Skin of body (tissue), 2 donors: ENCODE results near the gene POC1A. TPM values are rescaled to one million over a fixed set of nuclear protein-coding genes. Genes with fewer than 3 reads are reported as not detected.

Experiments used
- DNase-seq: peaks from one replicate; lab custom pipeline; 2025; lab: John Stamatoyannopoulos, UW
- total RNA-seq: library from RNA; depleted of rRNA; stranded (reverse); fragments of >200 nt; gene quantifications from one replicate; pipeline ENCODE4 v1.2.3, GENCODE V29; 2014

The POC1A gene
- total RNA-seq, 1 donor from 2014 or later = 4.6 TPM

DNA sequence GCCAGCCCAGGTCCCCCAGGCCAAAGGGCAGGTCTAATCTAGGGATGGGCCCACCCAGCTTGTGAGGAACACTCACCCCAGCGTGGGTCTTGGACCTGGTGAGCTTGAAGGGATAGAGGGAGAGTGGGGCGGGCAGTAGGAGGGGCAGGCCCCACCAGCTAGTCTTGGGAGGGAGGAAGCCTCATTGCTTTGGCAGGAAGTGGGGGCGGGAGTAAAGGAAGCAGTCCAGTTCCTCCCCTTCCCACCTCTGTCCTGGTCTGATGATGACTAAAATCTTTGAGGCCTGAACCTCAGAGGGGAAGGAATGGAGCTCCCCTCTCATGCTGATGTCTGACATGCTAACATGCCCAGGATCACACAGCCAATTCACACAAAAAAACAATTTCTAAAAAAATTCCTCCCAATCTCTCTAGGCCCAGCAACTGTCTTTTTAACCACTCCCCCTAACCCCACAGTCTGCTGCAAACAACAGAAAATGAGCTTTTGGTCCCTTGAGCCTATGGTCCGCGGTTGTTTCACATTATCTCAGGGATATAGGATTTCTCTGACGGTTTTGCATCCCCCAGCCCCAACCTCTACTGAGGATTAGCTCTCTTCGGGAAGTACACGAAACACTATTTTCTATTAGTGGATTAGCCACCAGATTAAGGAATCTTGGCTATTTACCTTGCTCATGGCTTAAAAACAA, 67.1 kb downstream of the POC1A start:
- no peak for DNase-seq

DNA sequence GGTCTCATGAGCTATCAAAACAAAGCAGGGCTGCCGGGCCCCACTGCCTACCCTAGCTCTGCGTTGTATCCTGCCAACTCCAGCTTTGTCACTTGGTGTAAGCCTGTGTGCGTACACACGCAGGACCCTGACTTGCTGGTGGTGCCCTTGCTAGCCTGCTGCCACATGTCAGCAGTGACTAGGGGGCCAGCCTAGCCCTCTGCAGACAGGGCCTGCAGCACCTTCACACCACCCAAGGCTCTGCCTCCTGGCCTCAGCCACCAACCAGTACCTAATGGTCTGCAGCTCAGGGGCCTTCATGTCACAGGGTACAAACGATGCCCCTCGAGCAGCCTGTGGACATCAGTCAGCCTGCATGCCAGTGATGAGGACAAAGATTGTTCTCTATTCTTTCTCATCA, 67.8 kb downstream of the POC1A start:
- no peak for DNase-seq

DNA sequence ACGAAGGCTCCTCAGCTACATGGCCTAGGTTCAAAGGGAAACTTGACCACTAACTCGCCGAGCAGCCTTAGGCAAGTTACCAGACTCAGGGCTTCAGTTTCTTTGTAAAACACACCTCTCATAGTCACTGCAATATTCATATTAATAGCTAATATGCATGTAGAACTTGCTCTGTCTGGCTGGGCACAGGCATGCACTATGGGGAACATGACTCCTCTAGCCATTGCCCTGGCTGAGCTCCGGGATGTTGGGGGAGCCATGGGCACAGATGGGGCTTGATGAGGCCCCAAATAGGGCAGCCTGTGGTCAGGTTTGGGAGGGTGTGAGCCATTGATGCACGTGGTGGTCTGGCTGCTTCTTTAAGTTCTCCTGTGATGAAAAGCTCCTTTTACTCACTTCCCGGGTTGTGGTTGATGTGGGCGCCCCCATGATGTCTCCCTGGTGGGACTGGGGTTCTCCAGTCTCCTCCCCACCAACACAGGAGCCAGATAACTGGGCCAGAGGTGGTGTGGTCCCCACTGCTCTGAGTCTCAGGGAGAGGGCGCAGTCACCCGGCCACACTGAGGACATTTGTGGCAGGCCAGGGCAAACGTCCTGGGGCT, 68.4 kb downstream of the POC1A start:
- no peak for DNase-seq

DNA sequence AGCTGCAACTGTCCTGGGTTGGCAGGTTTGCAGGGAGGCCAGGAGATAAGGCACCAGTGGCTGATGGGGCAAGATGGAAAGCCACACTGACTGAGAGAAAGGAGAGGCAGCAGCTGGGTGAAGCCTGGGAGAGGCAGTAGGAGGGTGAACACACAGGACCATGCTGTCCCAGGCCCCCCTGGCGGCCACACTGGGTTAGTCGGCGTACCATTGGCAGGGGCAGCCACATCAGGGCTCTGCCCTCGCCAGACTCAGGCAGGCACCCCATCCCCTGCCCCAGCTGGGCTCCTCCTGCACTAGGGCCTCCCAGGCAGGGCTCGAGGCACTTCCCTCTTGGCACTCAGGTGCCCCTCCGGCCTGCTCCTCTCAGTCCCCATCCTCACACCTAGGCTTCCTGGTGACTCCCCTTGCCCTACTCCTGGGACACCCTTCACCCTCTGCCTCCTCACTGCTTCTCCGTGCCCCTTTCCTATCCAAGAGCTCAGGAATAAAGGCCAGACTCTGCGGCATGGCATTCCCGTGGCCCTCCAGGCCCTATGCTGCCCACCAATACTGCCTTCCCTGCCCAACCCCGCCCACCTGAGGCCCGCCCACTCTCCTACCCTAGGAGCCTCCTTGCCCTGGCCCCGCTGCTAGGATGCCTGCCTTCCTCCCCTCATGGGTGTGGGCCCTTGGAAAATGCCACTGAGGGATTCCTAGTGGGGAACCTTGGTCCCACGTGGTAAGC, 69.1 kb downstream of the POC1A start:
- DNase-seq = no peak

DNA sequence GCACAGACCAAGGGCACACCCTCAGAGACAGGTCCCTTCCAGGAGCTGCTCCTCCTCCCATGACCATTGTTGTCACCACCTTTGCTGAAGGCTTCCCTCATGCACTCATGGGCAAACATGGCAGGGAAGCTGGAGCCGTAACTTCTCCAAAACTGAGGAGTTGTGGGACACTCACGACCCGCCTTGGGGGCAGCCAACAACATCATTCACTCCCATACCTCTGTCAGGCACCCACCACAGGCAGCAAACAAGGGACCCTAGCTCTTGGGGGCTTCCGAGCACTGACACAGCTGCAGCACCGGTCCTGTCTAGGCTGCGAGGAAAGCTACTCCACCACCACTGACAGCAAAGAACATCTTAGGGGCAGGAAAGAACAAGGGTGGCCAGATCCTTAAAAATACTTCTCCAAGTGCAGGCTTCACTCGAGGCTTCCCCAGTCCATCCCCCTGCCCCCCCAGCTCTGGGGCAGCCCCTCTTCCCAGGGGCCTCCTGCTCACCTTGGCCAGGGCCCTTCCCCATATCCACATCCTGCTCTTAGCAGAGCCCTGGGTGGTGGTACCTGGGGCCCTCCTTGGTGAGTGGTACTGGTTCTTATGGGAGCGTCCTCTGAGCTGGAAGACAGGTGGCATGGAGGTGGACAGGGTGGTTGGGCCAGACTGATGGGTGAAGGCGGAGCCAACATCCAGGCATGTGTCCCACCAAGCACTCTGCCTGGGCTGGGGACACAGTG, 69.8 kb downstream of the POC1A start:
- no peak for DNase-seq

DNA sequence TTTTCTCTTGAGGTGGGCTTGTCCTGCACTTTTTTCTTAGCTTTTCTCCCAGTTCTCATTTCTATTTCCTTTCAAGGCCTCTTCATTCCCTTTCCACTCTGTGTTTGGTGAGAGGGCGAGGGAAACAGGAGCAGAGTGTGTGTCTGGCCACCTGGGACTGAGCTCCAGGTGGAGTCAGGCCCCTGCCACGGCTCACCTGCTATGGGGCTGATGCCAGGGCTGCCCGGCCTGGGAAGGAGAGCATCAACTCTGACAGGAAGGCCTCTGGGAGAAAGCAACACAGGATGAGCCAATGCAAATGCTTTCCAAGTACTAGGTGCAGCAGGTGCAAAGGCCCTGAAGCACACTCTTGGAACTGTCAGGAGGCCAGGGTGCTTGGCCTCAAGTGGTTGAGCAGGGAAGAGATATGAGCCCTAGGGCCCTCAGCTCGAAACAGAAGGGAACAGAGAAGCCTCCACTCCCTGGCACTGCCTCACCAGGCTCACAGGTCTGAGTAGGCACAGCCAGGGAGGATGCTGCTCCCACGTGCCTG, 70.6 kb downstream of the POC1A start:
- no peak for DNase-seq

DNA sequence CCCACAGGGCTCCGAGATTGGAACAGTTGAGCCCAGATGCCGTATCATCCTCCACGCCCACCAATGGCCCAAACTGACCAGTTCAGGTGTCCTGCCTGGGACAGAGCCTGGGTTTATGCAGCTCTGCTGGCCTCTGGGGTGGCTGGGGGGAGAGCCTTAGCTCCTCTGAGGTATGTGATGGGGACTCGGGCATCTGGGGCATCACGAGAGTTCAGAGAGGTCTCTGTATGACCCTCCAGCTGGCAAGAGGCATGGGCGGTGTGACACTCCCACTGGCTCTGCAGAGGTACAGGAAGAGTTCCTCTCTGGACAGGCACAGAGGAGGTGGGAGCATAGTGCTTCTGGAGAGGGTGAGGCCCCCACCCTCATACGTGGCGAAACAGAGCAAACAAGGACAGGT, 71.3 kb downstream of the POC1A start:
- DNase-seq = no peak

DNA sequence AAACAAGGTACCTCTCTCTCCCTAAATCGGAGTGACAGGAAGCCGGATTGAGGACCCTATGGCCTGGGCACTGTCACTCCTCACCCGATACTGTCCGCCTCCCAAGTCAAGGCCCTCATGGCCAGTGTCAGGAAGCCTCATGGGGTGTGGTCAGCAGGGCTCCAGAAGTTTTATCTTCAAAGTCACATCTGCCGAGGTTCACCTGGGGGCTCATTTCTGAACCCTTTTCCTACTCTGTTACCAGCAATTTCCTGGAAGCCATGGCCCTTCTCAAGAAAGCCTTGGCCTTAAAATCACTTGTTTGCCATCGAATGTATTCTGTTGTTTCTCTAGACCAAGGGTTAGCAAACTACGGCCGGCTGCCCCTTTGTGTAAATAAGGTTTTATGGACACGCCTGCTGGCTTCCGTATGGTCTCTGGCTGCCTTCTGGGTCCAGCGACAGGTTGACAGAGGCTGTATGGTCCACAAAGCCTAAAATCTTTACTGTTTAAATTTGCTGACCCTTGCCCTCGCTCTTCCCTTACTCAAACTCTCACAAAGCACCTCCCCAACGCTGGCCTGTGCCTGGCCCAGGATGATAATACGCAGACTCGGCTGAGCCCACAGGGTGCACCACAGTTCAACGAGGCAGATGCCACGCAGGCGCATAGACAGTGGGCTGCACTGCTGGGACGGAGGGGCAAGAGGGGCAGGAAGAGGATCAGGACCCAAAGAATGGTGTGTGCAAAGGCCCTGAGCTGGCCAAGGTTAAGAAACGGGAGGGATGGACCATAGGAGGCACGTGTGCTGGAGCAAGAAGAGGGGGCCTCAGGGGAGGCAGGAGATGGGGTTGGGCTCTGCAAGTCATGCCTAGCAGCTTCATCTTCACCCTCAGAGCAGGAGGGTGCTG, 73.1 kb downstream of the POC1A start:
- DNase-seq = no peak

DNA sequence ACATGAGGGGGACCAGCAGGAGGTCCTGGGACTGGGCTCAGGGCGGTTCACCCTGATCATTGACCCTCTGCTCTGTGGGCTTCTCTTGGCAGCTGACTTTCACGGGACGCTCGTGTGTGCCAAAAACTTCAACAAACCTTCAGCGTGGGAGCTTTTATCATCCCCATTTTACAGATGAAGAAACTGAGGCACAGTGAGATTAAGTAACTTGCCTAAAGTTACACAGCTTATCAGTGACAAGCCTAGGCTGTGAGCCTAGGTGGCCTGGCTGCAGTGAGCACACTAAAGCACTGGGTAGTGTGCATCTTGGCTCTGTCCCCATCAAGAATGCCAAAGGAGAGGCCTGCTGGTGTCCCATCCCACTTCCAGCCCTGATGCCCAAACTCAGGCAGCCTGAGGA, 74.3 kb downstream of the POC1A start:
- no peak for DNase-seq

DNA sequence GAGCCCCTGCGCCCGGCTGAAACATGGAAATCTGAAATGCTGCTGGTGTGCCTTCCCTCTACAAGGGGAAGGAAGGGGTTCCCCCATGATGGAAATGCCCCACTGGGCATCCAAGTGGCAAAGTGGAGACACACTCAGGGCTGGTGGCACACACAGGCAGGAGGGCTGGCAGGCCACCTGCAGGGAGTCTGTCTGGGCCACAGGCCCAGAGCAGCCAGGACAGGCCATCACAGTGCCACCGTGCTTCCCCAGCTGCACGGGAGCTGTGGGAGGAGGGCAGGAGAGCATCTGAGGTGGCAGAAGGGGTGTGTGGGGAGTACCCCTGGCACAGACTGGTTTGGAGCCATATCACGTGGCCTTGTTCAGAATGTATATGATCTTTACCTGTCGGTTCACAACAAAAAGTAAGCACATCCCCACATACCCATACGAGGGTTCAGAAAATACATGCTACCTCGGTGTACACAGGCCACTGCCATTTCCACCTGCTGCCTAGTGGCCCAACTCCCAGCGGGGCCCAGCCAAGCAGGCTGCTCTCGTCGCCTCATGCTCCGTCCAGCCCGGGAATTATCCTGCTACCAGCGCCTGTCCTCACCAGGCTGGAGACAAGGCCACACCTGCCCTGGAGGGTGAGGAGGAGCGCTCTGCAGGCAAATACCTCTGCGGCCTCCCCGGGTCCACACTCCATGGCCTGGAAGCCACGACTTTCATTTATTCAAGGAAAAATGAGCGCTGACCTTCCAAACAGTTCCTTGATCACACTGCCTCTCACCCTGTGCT, 75.3 kb downstream of the POC1A start:
- DNase-seq = no peak

DNA sequence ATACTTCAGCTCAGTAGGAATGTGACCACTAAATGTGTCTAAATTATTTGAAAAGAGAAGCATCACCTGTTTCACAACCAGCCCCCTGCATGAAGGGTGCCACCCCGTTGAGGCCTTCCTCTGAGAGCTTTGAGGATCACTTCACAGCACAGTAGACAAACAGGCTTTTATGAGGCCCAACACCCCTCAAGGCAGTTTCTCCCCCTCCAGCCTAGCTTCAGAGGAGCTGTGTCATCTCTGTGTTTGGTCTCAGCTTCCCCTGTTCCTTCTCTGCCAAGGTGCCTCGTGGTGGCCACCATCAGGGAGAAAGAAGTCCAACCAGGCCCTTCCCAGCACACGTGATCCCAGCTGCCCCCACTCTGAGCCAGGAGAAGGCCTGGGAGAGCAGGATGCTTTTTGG, 76.3 kb downstream of the POC1A start:
- no peak for DNase-seq

DNA sequence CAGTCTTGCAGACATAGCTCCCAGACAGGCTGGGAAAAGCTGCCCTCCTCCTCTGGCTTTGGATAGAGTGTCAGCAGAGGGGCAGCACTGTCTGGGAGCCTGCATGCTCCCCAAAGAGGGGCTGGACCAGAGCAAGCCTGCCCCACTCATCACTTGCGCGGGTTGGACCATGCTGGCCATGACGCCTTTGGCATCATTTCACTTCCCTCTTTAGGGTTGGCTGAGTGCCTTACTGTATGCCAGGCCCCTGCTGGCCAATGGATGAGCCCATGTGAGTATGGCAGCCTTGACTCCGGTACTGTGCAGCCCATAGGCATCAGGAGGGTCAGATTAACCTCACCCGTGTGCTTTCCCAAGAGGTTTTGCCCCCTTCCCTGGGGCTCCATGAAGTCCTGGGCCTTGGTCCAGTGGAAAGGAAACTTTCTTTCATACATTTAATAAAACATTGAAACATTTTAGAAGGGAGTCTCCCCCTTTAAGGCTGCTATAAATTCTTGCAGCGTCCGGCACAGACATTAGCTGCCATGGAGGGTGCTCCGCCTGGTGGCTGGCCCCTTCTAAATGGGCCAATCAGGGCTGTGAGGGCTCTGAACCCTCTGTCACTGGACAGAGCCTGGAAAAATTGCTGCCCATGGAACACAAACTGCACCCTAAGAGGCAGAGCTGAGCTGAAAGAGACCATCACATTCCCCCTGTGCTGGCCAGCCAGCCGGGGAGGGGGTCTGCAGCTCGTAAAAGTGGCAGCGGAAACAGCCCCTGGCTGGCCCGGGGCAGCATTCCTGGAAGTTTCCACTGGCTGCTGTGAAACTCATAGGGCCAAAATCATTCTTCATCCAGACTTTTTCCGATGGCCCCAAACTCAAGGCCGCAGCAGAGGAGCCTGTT, 77.1 kb downstream of the POC1A start:
- no peak for DNase-seq

DNA sequence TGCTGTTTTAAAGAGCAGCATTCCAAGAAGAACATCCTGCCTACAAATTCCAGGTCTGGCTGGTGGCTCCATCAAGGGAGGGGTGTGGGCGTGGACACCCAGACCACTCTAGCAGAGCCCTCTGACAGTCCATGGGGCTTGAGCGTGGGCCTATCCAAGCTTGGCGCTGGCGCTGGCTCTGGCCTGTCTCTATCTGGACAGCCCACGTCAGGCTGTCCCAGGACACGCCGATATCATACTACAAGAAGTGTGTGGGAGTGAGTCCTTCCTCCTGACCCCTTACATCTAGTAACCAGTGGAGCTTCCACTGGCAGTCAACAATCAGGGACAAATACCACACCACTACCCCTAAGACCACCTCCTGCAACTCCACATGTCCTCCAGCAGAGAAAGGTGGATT, 80.7 kb downstream of the POC1A start:
- DNase-seq = no peak

DNA sequence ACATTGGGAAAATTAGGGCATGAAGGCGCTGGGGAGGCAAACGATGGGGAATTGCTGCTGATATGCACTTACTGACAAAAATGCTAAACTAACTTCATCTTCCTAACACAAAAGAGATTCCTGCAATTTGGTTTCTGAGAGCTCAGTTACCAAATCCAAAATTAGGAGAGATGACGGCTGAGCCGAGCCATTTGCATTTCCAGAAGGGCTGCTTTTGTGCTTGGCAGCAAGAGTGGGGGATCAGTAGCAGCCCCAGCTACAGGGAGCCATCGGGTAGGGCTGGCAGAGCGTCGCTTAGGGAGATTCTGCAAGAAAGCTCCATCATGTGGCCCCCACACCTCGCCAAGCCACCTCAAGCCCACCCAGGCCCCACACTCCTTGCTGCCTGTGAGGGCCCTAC, 81.8 kb downstream of the POC1A start:
- no peak for DNase-seq

DNA sequence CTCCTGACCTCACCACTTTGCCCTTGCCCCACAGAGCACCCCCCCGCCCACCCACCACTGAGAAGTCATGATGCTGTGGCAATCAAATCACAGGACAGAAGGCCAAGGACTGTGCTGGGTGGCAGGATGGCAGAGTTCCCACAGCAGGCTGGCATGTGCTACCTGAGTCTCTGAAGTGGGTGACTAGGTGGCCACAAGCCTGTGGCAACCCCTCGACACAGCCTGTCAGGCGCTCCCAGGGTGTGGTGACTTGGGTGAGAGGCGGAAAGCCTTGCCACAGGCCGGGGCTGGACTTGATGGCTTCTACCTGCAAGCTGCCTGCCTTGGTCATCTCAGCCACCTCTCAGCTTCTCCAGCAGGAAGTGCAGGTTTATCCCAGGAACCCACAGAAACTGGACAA, 82.2 kb downstream of the POC1A start:
- no peak for DNase-seq

DNA sequence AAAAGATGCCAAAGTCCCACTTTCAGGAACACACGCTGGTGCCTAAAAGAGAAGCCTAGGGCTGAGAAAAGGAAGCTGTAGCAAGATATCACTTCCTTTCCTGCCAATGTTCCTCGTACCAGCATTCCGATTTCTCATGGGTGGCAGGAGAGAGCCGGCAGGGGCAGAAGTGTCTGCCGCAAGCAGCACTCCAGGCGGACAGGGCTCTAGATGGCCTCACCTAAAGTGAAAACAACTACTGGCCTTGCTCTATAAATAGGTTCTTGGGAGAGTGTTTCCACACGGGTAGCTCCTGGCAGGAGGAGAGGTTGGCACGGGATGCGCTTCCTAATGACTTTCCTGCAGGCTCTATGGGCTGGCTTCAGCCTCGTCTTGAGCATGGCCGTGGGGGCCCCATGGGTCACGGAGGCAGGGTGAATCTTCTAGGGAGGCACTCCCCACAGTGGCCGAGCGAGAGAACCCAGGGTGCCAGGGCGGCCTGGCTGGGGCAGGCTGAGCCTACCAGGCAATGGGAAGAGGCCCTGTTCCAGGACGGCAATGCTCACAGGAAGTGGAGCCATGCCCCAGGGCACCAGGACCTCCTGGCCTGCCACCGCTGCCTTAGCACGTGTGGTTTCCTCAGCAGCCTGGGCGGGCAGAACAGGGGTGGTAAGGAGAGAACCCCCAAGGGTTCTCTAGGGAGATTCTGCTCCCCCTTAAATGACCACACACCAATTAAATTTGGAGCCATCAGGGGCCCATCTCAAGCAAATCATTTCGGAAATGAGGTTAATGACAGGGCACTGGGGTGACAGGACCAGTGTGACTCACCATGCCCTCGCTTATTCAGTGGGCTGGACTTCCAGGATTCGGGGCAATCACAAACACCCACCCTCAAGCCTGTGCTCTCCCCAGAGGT, 83.2 kb downstream of the POC1A start:
- DNase-seq = no peak

DNA sequence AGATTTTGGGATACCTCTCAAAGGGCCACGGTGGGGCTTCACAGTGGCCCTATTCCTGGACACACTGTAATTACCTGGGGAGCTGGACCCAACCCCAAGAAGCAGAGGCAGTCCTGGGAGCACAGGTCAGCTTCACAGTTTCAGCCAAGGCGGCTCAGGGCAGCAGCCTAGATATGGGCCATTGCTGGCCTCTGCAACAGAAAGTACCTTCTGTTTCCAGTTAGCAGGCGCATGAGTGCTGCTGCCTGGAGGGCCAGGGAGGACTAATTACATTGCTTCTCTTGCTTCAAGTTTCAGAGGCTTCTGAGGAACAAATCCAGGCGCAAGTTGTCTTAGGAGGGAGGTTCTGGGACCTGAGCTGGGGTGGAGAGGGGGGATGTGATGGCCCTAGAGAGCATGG, 84.4 kb downstream of the POC1A start:
- DNase-seq = peak; percentile 32

DNA sequence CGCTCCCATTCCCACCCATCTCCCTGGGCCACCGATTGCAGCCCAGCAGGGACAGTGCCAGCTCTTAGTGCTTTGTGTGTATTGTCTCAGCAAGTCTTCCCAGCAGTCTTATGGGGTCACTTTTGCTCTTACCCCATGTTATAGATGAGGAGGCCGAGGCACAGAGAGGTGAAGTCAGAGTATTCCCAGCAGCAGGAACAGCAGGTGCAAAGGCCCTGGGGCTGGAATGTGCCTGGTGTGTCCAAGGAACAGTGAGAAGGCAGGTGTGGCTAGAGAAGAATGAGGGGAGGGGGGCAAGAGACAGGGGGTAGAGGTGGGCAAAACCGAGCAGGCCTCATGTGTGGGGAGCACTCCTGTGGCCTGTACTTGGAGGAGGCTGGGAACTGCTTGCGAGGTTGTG, 85.1 kb downstream of the POC1A start:
- DNase-seq = no peak
